Stimulated activated CD4-positive, alpha-beta T cell treated with anti-CD3 and anti-CD28 coated beads, Interleukin-4, amount 100 ng/mL, for 1 hour (primary cell): ENCODE measurements around the gene TNFSF18.
"Not testable (repeated sequence)": the region's sequence is repeated elsewhere in the genome, so short reads cannot be mapped to it uniquely, and the experiment has no call there.

Experiments used
- DNase-seq: peaks from one replicate; pipeline ENCODE4 v3.0.0-alpha.2; 2020

The TNFSF18 gene, protein sequence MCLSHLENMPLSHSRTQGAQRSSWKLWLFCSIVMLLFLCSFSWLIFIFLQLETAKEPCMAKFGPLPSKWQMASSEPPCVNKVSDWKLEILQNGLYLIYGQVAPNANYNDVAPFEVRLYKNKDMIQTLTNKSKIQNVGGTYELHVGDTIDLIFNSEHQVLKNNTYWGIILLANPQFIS

GRCh38 chr1:173050865-173051264, at the start of gene TNFSF18:
Gene TNFSF18, minus strand, starts transcription at chr1:173050941. Its CDS starts 45 bp downstream, at chr1:173050896.
- DNase-seq, result no peak

- no peak for DNase-seq
Measured at GRCh38 chr1:173099166-173099565, 48.4 kb upstream of the TNFSF18 start.

GRCh38 chr1:173098117-173098516, 47.4 kb upstream of the TNFSF18 start:
- no peak for DNase-seq

GRCh38 chr1:173097001-173097400, 46.3 kb upstream of the TNFSF18 start:
- no peak for DNase-seq

DNA sequence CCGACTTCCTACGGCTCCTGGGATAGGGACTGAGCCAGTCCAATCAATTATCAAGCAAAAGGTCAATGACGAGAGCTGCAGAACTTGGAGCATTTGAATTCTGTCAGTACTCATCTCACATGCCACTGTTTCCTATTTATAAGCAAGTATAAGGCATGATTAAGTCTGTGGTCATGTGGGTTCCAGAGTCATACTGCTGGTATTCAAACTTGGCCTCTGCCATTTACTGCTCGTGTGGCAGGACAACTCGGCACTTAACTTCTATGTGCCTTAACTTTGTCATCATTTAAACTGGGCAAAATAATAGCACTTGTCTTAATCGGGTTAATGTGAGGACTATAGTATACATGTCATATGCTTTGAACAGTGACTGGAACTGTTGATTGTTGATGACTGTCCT, 44.9 kb upstream of the TNFSF18 start:
- no peak for DNase-seq

GRCh38 chr1:173094541-173094940, 43.8 kb upstream of the TNFSF18 start:
- DNase-seq, result no peak

- no peak for DNase-seq
Measured at GRCh38 chr1:173093691-173094445, 43.1 kb upstream of the TNFSF18 start.

- no peak for DNase-seq
Measured at GRCh38 chr1:173084292-173084691, 33.6 kb upstream of the TNFSF18 start.

DNA sequence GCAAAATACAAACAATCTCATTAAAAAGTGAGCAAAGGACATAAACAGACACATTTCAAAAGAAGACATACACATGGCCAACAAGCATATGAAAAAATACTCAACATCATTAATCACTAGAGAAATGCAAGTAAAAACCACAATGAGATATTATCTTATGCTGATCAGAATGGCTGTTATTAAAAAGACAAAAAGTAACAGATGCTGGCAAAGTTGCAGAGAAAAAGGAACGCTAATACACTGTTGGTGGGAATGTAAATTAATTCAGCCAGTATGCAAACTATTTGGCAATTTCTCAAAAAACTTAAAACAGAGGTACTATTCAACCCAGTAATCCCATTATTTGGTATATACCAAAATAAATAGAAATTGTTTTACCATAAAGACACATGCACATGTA, 32.2 kb upstream of the TNFSF18 start:
- no peak for DNase-seq

- not testable (repeated sequence) for DNase-seq
Measured at GRCh38 chr1:173074217-173074616, 23.5 kb upstream of the TNFSF18 start.

GRCh38 chr1:173064011-173064410, 13.3 kb upstream of the TNFSF18 start:
- DNase-seq, result no peak

GRCh38 chr1:173063171-173063570, 12.4 kb upstream of the TNFSF18 start:
- DNase-seq, result no peak

GRCh38 chr1:173062150-173062938, 11.6 kb upstream of the TNFSF18 start:
- no peak for DNase-seq

DNA sequence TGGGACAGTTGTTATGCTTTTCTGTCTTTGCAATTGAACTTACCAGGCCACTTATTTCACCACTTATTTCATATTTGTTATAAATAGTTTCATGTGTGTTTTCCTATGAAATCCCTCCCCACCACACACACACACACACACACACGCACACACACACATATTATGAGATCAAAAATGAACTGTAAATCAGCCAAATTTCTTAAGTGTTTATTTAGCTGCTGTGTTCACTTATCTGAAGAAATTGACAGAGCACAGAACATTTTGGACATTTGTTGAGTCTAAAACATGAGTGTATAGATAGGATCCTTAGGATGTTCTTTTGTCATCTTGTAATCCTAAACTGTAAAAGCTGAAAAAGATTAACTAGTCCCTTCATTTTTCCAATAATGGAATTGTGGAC, 7.8 kb upstream of the TNFSF18 start:
- DNase-seq, result no peak

GRCh38 chr1:173057984-173058383, 7.2 kb upstream of the TNFSF18 start:
- DNase-seq, result no peak

GRCh38 chr1:173056365-173056764, 5.6 kb upstream of the TNFSF18 start:
- DNase-seq, result no peak

DNA sequence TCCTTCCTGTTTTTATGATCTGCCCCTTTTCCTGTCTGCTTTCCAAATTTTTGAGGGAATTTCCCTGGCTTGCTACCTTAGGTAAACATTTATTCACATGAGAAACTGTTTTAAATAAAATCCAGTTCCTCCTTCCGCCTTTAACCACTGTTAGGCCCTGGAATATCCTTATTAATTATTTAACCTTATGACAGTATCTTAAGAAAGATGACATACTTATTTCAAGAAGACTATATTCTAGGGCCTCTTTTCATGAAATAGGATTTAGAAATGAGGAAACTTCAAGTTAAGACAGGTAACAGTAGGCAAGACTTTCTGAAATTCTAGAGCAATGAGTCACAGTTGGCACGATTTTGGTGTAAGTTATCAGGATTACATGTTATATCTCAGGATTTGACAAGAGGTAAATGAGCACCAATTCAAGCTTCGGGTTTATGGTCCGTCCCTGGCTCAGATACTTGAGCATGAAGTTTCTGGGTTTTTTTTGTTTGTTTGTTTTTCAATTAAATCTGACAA, 2.0 kb upstream of the TNFSF18 start:
- no peak for DNase-seq

- DNase-seq, result no peak
Measured at GRCh38 chr1:173049322-173049633, 1.5 kb downstream of the TNFSF18 start.

GRCh38 chr1:173048621-173049321, 2.0 kb downstream of the TNFSF18 start:
- DNase-seq, result no peak

- no peak for DNase-seq
Measured at GRCh38 chr1:173044656-173045055, 6.1 kb downstream of the TNFSF18 start.

GRCh38 chr1:173043253-173043652, 7.5 kb downstream of the TNFSF18 start:
- no peak for DNase-seq

GRCh38 chr1:173042806-173043205, 7.9 kb downstream of the TNFSF18 start:
- DNase-seq, result no peak

DNA sequence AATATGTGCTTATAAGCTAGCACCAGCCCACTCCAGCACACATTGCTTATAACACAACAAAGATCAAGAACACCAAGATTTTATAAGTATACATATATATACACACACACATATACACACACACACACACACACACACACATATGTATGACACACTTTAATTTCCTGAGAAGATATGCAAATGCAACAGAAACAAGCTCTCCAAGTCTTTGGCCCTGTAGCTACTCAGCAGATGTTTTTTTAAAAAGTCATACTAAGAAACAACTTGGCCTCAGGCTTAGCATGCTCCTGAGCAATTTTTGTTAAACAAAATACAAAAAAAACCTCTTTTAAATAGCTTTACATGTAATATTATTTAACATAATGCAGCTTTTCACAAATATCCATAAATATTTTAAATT, 11.1 kb downstream of the TNFSF18 start:
- DNase-seq, result no peak
